ENCODE data around the gene LAMA2. TPM values are rescaled to one million over a fixed set of nuclear protein-coding genes. Genes with fewer than 3 reads are reported as not detected.

The LAMA2 gene
- polyA plus RNA-seq, 1 donor from 2014 or later, result 2.5 TPM

DNA sequence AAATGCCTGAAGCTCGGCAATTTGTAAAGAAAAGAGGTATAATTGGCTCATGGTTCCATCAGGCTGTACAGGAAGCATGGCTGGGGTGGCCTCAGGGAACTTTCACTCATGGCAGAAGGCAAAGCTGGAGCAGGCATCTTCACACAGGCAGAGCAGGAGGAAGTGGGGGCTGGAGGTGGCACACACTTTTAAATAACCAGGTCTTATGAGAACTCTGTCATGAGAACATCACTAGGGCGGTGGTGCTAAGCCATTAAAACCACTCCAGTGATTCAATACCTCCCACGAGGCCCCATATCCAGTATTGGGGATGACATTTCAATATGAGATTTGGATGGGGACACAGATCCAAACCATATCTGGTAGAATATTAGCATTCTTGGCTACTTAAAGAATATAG is 481.8 kb downstream of the LAMA2 start (continued):
- TF ChIP-seq, protein P1, sequence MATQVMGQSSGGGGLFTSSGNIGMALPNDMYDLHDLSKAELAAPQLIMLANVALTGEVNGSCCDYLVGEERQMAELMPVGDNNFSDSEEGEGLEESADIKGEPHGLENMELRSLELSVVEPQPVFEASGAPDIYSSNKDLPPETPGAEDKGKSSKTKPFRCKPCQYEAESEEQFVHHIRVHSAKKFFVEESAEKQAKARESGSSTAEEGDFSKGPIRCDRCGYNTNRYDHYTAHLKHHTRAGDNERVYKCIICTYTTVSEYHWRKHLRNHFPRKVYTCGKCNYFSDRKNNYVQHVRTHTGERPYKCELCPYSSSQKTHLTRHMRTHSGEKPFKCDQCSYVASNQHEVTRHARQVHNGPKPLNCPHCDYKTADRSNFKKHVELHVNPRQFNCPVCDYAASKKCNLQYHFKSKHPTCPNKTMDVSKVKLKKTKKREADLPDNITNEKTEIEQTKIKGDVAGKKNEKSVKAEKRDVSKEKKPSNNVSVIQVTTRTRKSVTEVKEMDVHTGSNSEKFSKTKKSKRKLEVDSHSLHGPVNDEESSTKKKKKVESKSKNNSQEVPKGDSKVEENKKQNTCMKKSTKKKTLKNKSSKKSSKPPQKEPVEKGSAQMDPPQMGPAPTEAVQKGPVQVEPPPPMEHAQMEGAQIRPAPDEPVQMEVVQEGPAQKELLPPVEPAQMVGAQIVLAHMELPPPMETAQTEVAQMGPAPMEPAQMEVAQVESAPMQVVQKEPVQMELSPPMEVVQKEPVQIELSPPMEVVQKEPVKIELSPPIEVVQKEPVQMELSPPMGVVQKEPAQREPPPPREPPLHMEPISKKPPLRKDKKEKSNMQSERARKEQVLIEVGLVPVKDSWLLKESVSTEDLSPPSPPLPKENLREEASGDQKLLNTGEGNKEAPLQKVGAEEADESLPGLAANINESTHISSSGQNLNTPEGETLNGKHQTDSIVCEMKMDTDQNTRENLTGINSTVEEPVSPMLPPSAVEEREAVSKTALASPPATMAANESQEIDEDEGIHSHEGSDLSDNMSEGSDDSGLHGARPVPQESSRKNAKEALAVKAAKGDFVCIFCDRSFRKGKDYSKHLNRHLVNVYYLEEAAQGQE (IDR thresholded peaks at IDR 0.05; ENCODE audit: borderline replicate concordance), result no peak
- TF ChIP-seq TAF1 (IDR thresholded peaks at IDR 0.05; ENCODE audit: low read depth) (no peak), MXI1 (conservative IDR thresholded peaks at IDR 0.05; ENCODE audit: poor library complexity, severe bottlenecking) (no peak)

DNA sequence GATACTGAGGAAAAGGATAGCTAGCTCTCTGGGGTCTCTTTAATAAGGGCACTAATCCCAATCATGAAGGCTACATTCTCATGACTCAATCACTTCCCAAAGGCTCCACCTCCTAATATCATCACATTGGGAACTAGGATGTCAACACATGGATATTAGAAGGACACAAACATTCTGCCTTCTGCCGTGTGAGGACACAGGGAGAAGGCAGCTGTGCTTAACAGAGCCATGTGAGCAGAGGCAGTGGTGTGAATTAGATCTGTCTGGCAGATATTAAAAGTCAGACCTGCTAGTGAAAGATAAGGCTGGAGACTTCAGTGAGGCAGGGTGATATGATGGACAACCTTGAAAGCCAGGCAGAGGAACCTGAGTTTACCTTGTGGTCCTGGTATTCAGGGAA is 485.1 kb downstream of the LAMA2 start:
- TF ChIP-seq, protein P2, sequence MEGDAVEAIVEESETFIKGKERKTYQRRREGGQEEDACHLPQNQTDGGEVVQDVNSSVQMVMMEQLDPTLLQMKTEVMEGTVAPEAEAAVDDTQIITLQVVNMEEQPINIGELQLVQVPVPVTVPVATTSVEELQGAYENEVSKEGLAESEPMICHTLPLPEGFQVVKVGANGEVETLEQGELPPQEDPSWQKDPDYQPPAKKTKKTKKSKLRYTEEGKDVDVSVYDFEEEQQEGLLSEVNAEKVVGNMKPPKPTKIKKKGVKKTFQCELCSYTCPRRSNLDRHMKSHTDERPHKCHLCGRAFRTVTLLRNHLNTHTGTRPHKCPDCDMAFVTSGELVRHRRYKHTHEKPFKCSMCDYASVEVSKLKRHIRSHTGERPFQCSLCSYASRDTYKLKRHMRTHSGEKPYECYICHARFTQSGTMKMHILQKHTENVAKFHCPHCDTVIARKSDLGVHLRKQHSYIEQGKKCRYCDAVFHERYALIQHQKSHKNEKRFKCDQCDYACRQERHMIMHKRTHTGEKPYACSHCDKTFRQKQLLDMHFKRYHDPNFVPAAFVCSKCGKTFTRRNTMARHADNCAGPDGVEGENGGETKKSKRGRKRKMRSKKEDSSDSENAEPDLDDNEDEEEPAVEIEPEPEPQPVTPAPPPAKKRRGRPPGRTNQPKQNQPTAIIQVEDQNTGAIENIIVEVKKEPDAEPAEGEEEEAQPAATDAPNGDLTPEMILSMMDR (IDR thresholded peaks at IDR 0.05; ENCODE audit: poor library complexity, severe bottlenecking), result no peak
- TF ChIP-seq MXI1 (conservative IDR thresholded peaks at IDR 0.05; ENCODE audit: poor library complexity, severe bottlenecking) (no peak), RAD21 (conservative IDR thresholded peaks at IDR 0.05) (no peak), EP300 (conservative IDR thresholded peaks at IDR 0.05; ENCODE audit: poor library complexity, severe bottlenecking) (no peak), POLR2AphosphoS5 (IDR thresholded peaks at IDR 0.05) (no peak)
- TF ChIP-seq, protein P1 (IDR thresholded peaks at IDR 0.05; ENCODE audit: borderline replicate concordance), result no peak
- Histone ChIP-seq H3K36me3 (ENCODE audit: insufficient read depth, low read length) (no peaks in the 10 kb centered on the region), H3K9me2 (ENCODE audit: insufficient read depth, low read length) (no peaks in the 10 kb centered on the region), H3K9ac (ENCODE audit: low read length) (no peak overlapping the region), H2AFZ (ENCODE audit: low read depth, low read length) (no peak overlapping the region), H3K79me2 (replicated peaks; ENCODE audit: insufficient read depth, low read length) (no peaks in the 10 kb centered on the region), H3K27ac (ENCODE audit: low read length) (no peak overlapping the region), H3F3A (ENCODE audit: insufficient read depth, low read length, poor library complexity, severe bottlenecking) (no peaks in the 10 kb centered on the region), H4K20me1 (ENCODE audit: insufficient read depth) (no peaks in the 10 kb centered on the region), H3K9me3 (ENCODE audit: low read length) (no peaks in the 10 kb centered on the region), H3K27me3 (ENCODE audit: insufficient read depth, low read depth, low read length) (no peaks in the 10 kb centered on the region), H3K4me3 (ENCODE audit: low read length) (no peak overlapping the region), H3K4me2 (ENCODE audit: low read length) (no peak overlapping the region)

DNA sequence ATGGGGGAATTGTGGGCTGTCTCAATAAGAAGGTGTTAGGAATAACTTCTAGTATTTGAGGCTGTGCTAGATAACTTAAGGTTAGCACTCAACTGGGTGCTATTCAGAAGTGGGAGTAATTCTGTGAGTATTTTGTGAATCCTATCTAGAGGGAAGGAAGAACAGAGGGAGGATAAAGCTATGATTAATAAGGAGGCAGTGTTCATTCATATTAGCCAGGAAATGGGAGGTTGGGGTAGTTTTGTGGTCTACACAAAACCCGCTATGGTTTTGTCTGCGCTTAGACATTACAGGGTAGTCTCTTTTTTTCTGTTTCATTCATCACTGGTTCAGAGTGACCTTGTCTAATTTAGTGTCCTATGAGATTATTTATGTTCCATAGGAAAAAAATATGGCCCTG is 486.0 kb downstream of the LAMA2 start:
- Histone ChIP-seq H2AFZ (ENCODE audit: low read depth, low read length) (no peak overlapping the region), H3F3A (ENCODE audit: insufficient read depth, low read length, poor library complexity, severe bottlenecking) (no peaks in the 10 kb centered on the region), H3K36me3 (ENCODE audit: insufficient read depth, low read length) (no peaks in the 10 kb centered on the region), H3K4me2 (ENCODE audit: low read length) (no peak overlapping the region), H3K4me3 (ENCODE audit: low read length) (no peak overlapping the region), H3K27ac (ENCODE audit: low read length) (no peak overlapping the region), H3K9me3 (ENCODE audit: low read length) (no peaks in the 10 kb centered on the region), H3K79me2 (replicated peaks; ENCODE audit: insufficient read depth, low read length) (no peaks in the 10 kb centered on the region), H4K20me1 (ENCODE audit: insufficient read depth) (no peaks in the 10 kb centered on the region), H3K9me2 (ENCODE audit: insufficient read depth, low read length) (no peaks in the 10 kb centered on the region), H3K9ac (ENCODE audit: low read length) (no peak overlapping the region), H3K27me3 (ENCODE audit: insufficient read depth, low read depth, low read length) (no peaks in the 10 kb centered on the region)
- TF ChIP-seq EP300 (conservative IDR thresholded peaks at IDR 0.05; ENCODE audit: poor library complexity, severe bottlenecking) (no peak), SMC3 (conservative IDR thresholded peaks at IDR 0.05; ENCODE audit: poor library complexity) (no peak), MXI1 (conservative IDR thresholded peaks at IDR 0.05; ENCODE audit: poor library complexity, severe bottlenecking) (no peak), RAD21 (conservative IDR thresholded peaks at IDR 0.05) (no peak), EZH2 (IDR thresholded peaks at IDR 0.05; ENCODE audit: borderline replicate concordance, insufficient read depth, low read length, poor library complexity, severe bottlenecking) (no peak), POLR2AphosphoS5 (IDR thresholded peaks at IDR 0.05) (no peak)
- TF ChIP-seq, protein P2 (IDR thresholded peaks at IDR 0.05; ENCODE audit: poor library complexity, severe bottlenecking), result no peak
